GM20000 (cell line): ENCODE data around the gene CCL17.

Source experiments
- DNase-seq: peaks from one replicate; pipeline ENCODE4 v3.0.0; 2012; ENCODE audit warnings: low spot score
- CTCF ChIP-seq: IDR thresholded peaks from 2 replicates; pipeline ENCODE4 v1.5.1; 2012; ENCODE audit warnings: mild to moderate bottlenecking, control low read depth; ENCODE audit errors: extremely low read depth, missing control alignments

Gene CCL17

GRCh38 chr16:57387598-57388354 is 16.8 kb upstream of the CCL17 start:
- no peak for TF ChIP-seq CTCF
- peak; percentile 49 for DNase-seq

- no peak for TF ChIP-seq CTCF
- peak; percentile 49 for DNase-seq
These were observed 16.0 kb upstream of the CCL17 start for GRCh38 chr16:57388359-57389086.

GRCh38 chr16:57389087-57389468 is 15.5 kb upstream of the CCL17 start:
- DNase-seq, result no peak
- no peak for TF ChIP-seq CTCF

GRCh38 chr16:57390636-57391295 is 13.8 kb upstream of the CCL17 start:
- no peak for TF ChIP-seq CTCF
- no peak for DNase-seq

GRCh38 chr16:57391300-57391699 is 13.3 kb upstream of the CCL17 start:
- no peak for TF ChIP-seq CTCF

GRCh38 chr16:57391708-57392107 is 12.9 kb upstream of the CCL17 start:
- no peak for DNase-seq
- TF ChIP-seq CTCF, result no peak

More at GRCh38 chr16:57391300-57391699, 13.3 kb upstream of the CCL17 start:
- no peak for DNase-seq

- TF ChIP-seq CTCF, result no peak
- DNase-seq, result no peak
These were observed 11.9 kb upstream of the CCL17 start for GRCh38 chr16:57392694-57393093.
